Mucosa of stomach (tissue), 1 donor: ENCODE measurements around the gene CCL26.
"Not testable (repeated sequence)": the region's sequence is repeated elsewhere in the genome, so short reads cannot be mapped to it uniquely, and the experiment has no call there.

Experiments used
- H3K27me3 ChIP-seq: one replicate; pipeline ENCODE4 v1.7.0; 2013; ENCODE audit warnings: mild to moderate bottlenecking, low read length; ENCODE audit not compliant: control insufficient read depth, insufficient read depth
- H3K36me3 ChIP-seq: one replicate; pipeline ENCODE4 v1.7.0; 2013; ENCODE audit warnings: low read length; ENCODE audit not compliant: control insufficient read depth, insufficient read depth
- H3K4me1 ChIP-seq: one replicate; pipeline ENCODE4 v1.7.0; 2013; ENCODE audit warnings: mild to moderate bottlenecking, low read length; ENCODE audit not compliant: control insufficient read depth, insufficient read depth
- H3K4me3 ChIP-seq: one replicate; pipeline ENCODE4 v1.7.0; 2013; ENCODE audit warnings: low read length
- H3K9ac ChIP-seq: one replicate; pipeline ENCODE4 v1.7.0; 2013; ENCODE audit warnings: mild to moderate bottlenecking, low read length, moderate library complexity
- H3K9me3 ChIP-seq: one replicate; pipeline ENCODE4 v1.7.0; 2013; ENCODE audit warnings: mild to moderate bottlenecking, low read length, moderate library complexity; ENCODE audit not compliant: control insufficient read depth
- donor health status: Pancreatic carcinoma.

CCL26 gene

GRCh38 chr7:75788154-75788847, 16.3 kb upstream of the CCL26 start:
- not testable (repeated sequence) for H3K27me3 ChIP-seq, H3K9me3 ChIP-seq, H3K9ac ChIP-seq, H3K4me1 ChIP-seq, H3K36me3 ChIP-seq, H3K4me3 ChIP-seq

GRCh38 chr7:75783058-75783457, 11.0 kb upstream of the CCL26 start:
- H3K9ac ChIP-seq, H3K36me3 ChIP-seq, H3K4me1 ChIP-seq, H3K27me3 ChIP-seq, H3K4me3 ChIP-seq, H3K9me3 ChIP-seq: not testable (repeated sequence)

- not testable (repeated sequence) for H3K36me3 ChIP-seq, H3K9me3 ChIP-seq, H3K27me3 ChIP-seq, H3K9ac ChIP-seq, H3K4me1 ChIP-seq, H3K4me3 ChIP-seq
These were observed 8.7 kb upstream of the CCL26 start for GRCh38 chr7:75780647-75781273.

- H3K9ac ChIP-seq, H3K27me3 ChIP-seq, H3K4me1 ChIP-seq, H3K9me3 ChIP-seq, H3K36me3 ChIP-seq, H3K4me3 ChIP-seq: not testable (repeated sequence)
These were observed 7.5 kb upstream of the CCL26 start for GRCh38 chr7:75779516-75779915.

GRCh38 chr7:75779035-75779434, 7.0 kb upstream of the CCL26 start:
- H3K36me3 ChIP-seq, H3K4me1 ChIP-seq, H3K4me3 ChIP-seq, H3K27me3 ChIP-seq, H3K9ac ChIP-seq, H3K9me3 ChIP-seq: not testable (repeated sequence)

- Histone ChIP-seq H3K4me1 (peaks cover 5% of the 10 kb centered on the region), H3K27me3 (no peaks in the 10 kb centered on the region), H3K9ac (no peak overlapping the region), H3K9me3 (no peaks in the 10 kb centered on the region), H3K36me3 (no peaks in the 10 kb centered on the region), H3K4me3 (no peak overlapping the region)
These were observed 4.4 kb upstream of the CCL26 start for GRCh38 chr7:75776295-75776971.

- not testable (repeated sequence) for H3K27me3 ChIP-seq, H3K9me3 ChIP-seq, H3K9ac ChIP-seq, H3K36me3 ChIP-seq, H3K4me1 ChIP-seq, H3K4me3 ChIP-seq
These were observed 1.9 kb upstream of the CCL26 start for GRCh38 chr7:75773958-75774357.

GRCh38 chr7:75771224-75771623, 787 bp downstream of the CCL26 start:
- H3K4me3 ChIP-seq: no peak overlapping the region
- no peak overlapping the region for H3K9ac ChIP-seq
- no peaks in the 10 kb centered on the region for H3K36me3 ChIP-seq
- H3K27me3 ChIP-seq: no peaks in the 10 kb centered on the region
- H3K4me1 ChIP-seq: peaks cover 5% of the 10 kb centered on the region
- no peaks in the 10 kb centered on the region for H3K9me3 ChIP-seq

- H3K9me3 ChIP-seq: no peaks in the 10 kb centered on the region
These were observed 9.6 kb downstream of the CCL26 start for GRCh38 chr7:75762350-75762917.

GRCh38 chr7:75761801-75762200, 10.2 kb downstream of the CCL26 start:
- not testable (repeated sequence) for H3K4me1 ChIP-seq, H3K9ac ChIP-seq, H3K9me3 ChIP-seq, H3K36me3 ChIP-seq, H3K27me3 ChIP-seq, H3K4me3 ChIP-seq

More at GRCh38 chr7:75762350-75762917, 9.6 kb downstream of the CCL26 start:
- H3K4me1 ChIP-seq: no peaks in the 10 kb centered on the region
- H3K4me3 ChIP-seq: no peak overlapping the region
- no peaks in the 10 kb centered on the region for H3K27me3 ChIP-seq
- no peaks in the 10 kb centered on the region for H3K36me3 ChIP-seq
- H3K9ac ChIP-seq: no peak overlapping the region

- Histone ChIP-seq H3K36me3 (no peaks in the 10 kb centered on the region), H3K27me3 (no peaks in the 10 kb centered on the region), H3K4me3 (no peak overlapping the region), H3K9me3 (no peaks in the 10 kb centered on the region), H3K9ac (no peak overlapping the region), H3K4me1 (no peaks in the 10 kb centered on the region)
These were observed 13.5 kb downstream of the CCL26 start for GRCh38 chr7:75758491-75758890.

GRCh38 chr7:75757860-75758259, 14.2 kb downstream of the CCL26 start:
- Histone ChIP-seq H3K36me3 (no peaks in the 10 kb centered on the region), H3K4me1 (no peaks in the 10 kb centered on the region), H3K9ac (no peak overlapping the region), H3K9me3 (no peaks in the 10 kb centered on the region), H3K4me3 (no peak overlapping the region), H3K27me3 (no peaks in the 10 kb centered on the region)
